Measurements from ENCODE around the gene LAIR2.

The LAIR2 gene

GRCh38 chr19:54536956-54537355 is 34.3 kb downstream of the LAIR2 start:
- Histone ChIP-seq H3K9me3 (ENCODE audit: severe bottlenecking) (no peaks in the 10 kb centered on the region), H3K27ac (no peak overlapping the region), H3K36me3 (no peaks in the 10 kb centered on the region), H3K27me3 (ENCODE audit: insufficient read depth, low read depth, severe bottlenecking) (peaks cover 80% of the 10 kb centered on the region), H3K4me3 (ENCODE audit: low read depth, low read length) (no peak overlapping the region)
- no peak for TF ChIP-seq CTCF (IDR thresholded peaks at IDR 0.05; ENCODE audit: low read depth, low read length)
- DNase-seq = no peak

GRCh38 chr19:54541712-54542111 is 39.1 kb downstream of the LAIR2 start:
- DNase-seq = no peak
- H3K27ac ChIP-seq = no peak overlapping the region
- TF ChIP-seq CTCF (IDR thresholded peaks at IDR 0.05; ENCODE audit: low read depth, low read length) = no peak
- no peak overlapping the region for H3K4me3 ChIP-seq (ENCODE audit: low read depth, low read length)
- no peaks in the 10 kb centered on the region for H3K9me3 ChIP-seq (ENCODE audit: severe bottlenecking)
- no peaks in the 10 kb centered on the region for H3K36me3 ChIP-seq
- H3K27me3 ChIP-seq (ENCODE audit: insufficient read depth, low read depth, severe bottlenecking) = peaks cover 71% of the 10 kb centered on the region

- no peak for TF ChIP-seq CTCF (IDR thresholded peaks at IDR 0.05; ENCODE audit: low read depth, low read length)
- Histone ChIP-seq H3K9me3 (ENCODE audit: severe bottlenecking) (peaks cover 12% of the 10 kb centered on the region), H3K27ac (no peak overlapping the region), H3K4me3 (ENCODE audit: low read depth, low read length) (no peak overlapping the region), H3K36me3 (no peaks in the 10 kb centered on the region), H3K27me3 (ENCODE audit: insufficient read depth, low read depth, severe bottlenecking) (peaks cover 82% of the 10 kb centered on the region)
- no peak for DNase-seq
Measured at GRCh38 chr19:54548806-54549205, 46.2 kb downstream of the LAIR2 start.

- DNase-seq = no peak
- no peak overlapping the region for H3K4me3 ChIP-seq (ENCODE audit: low read depth, low read length)
- TF ChIP-seq CTCF (IDR thresholded peaks at IDR 0.05; ENCODE audit: low read depth, low read length) = no peak
- no peaks in the 10 kb centered on the region for H3K36me3 ChIP-seq
- H3K27ac ChIP-seq = no peak overlapping the region
- H3K27me3 ChIP-seq (ENCODE audit: insufficient read depth, low read depth, severe bottlenecking) = peaks cover 82% of the 10 kb centered on the region
- peaks cover 12% of the 10 kb centered on the region for H3K9me3 ChIP-seq (ENCODE audit: severe bottlenecking)
Measured at GRCh38 chr19:54549224-54549623, 46.6 kb downstream of the LAIR2 start.

- H3K4me3 ChIP-seq (ENCODE audit: low read depth, low read length) = no peak overlapping the region
- no peaks in the 10 kb centered on the region for H3K36me3 ChIP-seq
- peaks cover 90% of the 10 kb centered on the region for H3K27me3 ChIP-seq (ENCODE audit: insufficient read depth, low read depth, severe bottlenecking)
- DNase-seq = no peak
- peaks cover 12% of the 10 kb centered on the region for H3K9me3 ChIP-seq (ENCODE audit: severe bottlenecking)
- no peak overlapping the region for H3K27ac ChIP-seq
- no peak for TF ChIP-seq CTCF (IDR thresholded peaks at IDR 0.05; ENCODE audit: low read depth, low read length)
Measured at GRCh38 chr19:54551293-54551692, 48.7 kb downstream of the LAIR2 start.

All from WERI-Rb-1 (cell line).